HG03460 (cell line): ENCODE results near the gene ERBB3.
"Not testable (repeated sequence)": the region's sequence is repeated elsewhere in the genome, so short reads cannot be mapped to it uniquely, and the experiment has no call there.

Source experiments
- ATAC-seq: cut with Tn5 transposase; IDR thresholded peaks from one replicate; pipeline ENCODE4 v1.9.1; 2021; ENCODE audit not compliant: unreplicated experiment

Gene ERBB3

DNA sequence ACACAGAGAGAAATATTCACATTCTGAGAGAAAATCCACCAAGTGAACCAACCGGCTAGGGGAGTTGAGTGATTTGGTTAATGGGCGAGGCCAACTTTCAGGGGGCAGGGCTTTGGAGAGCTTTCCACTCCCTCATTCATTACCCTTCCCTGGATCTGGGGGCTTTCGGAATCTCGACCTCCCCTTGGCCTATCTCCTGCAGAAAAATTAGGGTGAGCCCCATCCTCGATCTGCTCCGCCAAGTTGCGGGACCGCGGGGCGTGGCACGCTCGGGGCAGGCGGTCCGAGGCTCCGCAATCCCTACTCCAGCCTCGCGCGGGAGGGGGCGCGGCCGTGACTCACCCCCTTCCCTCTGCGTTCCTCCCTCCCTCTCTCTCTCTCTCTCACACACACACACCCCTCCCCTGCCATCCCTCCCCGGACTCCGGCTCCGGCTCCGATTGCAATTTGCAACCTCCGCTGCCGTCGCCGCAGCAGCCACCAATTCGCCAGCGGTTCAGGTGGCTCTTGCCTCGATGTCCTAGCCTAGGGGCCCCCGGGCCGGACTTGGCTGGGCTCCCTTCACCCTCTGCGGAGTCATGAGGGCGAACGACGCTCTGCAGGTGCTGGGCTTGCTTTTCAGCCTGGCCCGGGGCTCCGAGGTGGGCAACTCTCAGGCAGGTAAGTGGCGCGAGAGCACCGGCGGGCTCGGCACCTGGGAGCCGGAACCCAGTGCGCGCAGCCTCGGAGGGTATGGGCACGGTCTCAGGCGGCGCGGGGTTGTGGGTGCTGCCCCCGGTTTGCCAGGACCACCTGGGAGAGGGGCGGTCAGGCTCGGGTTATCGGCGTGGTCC is at the start of gene ERBB3:
Gene ERBB3, plus strand, starts transcription at position 443 of the 833 bp plus-strand sequence. Its CDS starts 136 bp downstream, at position 579.
- ATAC-seq = no peak

DNA sequence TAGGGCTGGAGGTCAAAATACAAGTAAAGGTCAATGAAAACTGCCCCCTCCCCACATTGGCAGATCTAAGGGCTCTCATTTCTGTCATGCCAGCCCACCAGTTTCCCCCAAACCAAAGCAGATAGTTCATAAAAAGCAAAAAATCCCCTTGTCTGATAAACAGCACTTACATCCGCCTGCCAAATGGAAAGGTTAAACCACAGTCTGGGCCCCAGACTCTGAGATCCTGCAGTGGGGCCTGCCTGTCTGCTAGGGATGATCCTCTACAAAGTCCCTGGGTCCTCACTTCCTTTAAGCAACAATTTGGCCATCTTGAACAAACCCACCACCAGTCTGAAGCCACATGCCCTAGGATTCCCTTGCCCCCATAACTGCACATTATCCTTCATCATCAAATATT is 48.0 kb upstream of the ERBB3 start:
- ATAC-seq = no peak

DNA sequence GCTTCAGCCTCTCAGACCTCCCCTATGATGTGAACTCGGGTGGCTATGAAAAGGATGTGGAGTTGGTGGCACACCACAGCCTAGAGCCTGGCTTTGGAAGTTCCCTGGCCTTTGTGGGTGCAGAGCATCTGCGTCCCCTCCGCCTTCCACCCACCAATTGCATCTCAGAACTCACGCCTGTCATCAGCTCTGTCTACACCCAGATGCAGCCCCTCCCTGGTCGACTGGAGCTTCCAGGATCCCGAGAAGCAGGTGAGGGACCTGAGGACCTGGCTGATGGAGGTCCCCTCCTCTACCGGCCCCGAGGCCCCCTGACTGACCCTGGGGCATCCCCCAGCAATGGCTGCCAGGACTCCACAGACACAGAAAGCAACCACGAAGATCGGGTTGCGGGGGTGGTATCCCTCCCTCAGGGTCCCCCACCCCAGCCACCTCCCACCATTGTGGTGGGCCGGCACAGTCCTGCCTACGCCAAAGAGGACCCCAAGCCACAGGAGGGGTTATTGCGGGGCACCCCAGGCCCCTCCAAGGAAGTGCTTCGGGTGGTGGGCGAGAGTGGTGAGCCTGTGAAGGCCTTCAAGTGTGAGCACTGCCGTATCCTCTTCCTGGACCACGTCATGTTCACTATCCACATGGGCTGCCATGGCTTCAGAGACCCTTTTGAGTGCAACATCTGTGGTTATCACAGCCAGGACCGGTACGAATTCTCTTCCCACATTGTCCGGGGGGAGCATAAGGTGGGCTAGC is 45.2 kb upstream of the ERBB3 start:
- no peak for ATAC-seq

DNA sequence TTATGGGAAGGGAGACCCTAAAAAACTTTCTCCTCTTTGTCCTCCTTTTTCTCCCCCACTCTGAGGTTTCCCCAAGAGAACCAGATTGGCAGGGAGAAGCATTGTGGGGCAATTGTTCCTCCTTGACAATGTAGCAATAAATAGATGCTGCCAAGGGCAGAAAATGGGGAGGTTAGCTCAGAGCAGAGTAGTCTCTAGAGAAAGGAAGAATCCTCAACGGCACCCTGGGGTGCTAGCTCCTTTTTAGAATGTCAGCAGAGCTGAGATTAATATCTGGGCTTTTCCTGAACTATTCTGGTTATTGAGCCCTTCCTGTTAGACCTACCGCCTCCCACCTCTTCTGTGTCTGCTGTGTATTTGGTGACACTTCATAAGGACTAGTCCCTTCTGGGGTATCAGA is 42.8 kb upstream of the ERBB3 start:
- ATAC-seq = no peak

DNA sequence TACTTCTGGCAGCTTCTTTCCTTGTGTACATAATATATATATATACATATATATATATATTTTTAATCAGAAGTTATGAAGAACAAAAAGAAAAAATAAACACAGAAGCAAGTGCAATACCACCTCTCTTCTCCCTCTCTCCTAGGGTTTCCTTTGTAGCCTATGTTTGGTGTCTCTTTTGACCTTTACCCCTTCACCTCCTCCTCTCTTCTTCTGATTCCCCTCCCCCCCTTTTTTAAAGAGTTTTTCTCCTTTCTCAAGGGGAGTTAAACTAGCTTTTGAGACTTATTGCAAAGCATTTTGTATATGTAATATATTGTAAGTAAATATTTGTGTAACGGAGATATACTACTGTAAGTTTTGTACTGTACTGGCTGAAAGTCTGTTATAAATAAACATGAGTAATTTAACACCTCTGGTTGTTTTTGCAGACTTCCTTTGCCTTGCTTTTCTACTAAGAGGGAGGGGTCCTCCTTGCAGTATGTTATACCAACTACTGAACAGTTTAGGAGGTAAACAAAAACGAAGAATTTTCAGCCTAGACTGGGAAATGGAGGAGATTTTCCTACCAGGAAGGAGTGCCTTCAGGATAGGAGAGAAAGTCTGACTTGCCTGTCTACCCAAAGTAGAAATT is 41.8 kb upstream of the ERBB3 start:
- ATAC-seq = no peak

DNA sequence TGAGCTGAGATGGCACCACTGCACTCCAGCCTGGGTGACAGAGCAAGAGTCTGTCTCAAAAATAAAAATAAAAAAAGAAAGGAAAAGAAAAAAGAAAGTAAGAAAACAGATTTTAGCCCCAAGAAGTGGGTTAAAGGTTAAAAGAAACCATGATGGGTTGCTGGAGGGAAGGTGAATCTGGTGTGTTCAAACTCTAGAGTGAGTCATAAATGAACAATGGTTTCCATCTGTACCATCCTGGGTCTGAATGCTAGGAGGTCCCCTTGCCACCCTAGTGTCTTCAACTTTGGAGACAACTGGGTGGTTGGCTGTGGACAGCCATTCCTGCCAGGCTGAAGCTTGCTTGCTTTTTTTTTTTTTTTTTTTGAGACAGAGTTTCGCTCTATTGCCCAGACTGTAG is 39.8 kb upstream of the ERBB3 start:
- ATAC-seq = no peak

DNA sequence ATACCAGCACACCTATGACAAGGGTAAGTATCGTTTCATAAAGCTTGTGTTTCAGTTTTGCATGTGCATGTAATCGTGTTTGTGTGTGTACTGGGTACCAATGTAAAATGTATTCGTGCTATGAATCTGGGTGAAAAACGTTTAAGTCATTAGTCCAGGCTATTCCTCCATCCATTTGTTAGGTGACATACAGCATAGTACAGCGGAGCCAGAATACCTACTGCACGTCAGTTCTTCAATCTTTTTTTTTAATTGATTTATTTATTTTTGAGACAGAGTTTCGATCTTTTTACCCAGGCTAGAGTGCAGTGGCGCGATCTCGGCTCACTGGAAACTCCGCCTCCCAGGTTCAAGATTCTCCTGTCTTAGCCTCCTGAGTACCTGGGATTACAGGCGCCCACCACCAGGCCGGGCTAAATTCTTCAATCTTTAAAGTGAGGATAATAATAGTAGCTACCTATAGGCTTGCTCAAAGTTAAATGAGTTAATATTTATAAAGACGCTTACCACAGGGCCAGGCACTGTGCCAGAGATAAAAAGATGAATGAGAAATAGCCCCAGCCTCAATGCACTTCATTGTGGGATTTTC is 38.9 kb upstream of the ERBB3 start:
- no peak for ATAC-seq

DNA sequence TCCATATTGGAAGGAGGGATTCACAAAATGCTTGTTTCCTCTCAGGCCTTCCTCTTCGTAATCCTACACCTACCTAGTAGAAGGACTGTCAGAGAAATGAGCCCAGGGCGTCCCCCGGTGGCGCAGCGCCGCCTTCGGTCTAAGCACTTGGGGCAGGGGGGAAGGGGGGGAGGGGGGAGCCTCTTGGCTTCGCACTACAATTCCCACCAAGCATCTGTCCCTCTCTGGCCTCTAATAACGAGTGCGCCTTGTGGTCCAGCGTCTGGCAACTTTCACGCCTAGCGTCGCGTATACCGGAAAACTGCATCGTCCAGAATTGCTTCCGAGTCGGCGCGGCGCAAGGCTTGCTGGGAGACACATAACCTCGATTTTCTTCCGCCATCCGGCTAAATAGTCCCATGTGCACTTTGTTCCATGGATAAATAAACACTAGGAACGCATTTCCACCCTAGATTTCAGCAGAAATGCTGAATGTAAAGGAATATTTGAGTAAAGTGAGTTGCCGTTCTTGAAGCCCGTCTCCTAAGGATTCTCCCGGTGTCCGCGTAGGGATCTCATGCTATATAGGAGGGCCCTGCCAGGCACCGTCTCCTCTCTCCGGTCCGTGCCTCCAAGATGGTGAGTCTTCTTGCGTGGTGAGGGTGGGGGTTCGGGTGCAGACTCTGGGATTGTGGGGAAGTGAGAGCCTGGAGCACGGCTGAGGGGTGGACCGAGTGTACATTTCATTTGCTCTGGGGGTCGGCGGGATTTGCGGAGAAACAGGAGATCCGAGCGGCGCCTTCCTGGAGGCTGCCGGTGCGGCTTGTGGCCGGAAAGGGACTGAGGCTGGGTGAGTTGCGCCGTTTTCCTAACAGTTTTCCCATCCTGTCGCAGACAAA is 38.2 kb upstream of the ERBB3 start, which contains the start of gene RPS26:
Gene RPS26, plus strand, starts transcription at position 367 of the 878 bp plus-strand sequence. Its CDS starts 249 bp downstream, at position 616.
- ATAC-seq = peak; percentile 94

DNA sequence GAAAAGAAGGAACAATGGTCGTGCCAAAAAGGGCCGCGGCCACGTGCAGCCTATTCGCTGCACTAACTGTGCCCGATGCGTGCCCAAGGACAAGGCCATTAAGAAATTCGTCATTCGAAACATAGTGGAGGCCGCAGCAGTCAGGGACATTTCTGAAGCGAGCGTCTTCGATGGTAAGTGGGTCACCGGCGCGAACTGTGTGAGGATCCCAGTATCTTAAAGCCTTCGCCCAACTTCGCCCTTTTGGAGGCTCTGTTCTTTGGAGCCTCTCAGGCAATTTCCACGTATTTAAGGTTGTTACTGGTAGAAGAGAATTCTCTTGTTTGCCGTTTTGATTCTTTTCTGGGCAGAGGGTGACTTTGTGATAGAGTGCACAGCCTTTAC is 37.5 kb upstream of the ERBB3 start:
- not testable (repeated sequence) for ATAC-seq

DNA sequence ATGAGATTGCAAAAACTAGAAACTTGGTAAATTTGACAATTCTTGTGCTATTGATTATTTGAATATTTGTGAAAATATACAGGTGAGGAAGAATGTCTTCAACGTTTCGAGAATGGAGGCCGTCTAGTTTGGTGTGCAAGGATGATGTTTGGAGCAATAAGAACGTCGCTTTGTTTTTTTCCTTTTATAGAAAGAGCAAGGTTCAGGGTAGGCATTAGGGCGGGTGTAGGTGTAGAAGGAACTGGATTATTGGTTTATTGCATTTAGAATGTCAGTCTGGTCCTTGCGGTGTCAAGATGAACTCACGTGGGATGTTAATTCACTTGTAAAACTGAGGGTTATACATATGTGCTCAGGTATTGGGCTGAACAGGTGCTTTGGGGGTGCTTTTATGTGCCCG is 37.1 kb upstream of the ERBB3 start:
- no peak for ATAC-seq

DNA sequence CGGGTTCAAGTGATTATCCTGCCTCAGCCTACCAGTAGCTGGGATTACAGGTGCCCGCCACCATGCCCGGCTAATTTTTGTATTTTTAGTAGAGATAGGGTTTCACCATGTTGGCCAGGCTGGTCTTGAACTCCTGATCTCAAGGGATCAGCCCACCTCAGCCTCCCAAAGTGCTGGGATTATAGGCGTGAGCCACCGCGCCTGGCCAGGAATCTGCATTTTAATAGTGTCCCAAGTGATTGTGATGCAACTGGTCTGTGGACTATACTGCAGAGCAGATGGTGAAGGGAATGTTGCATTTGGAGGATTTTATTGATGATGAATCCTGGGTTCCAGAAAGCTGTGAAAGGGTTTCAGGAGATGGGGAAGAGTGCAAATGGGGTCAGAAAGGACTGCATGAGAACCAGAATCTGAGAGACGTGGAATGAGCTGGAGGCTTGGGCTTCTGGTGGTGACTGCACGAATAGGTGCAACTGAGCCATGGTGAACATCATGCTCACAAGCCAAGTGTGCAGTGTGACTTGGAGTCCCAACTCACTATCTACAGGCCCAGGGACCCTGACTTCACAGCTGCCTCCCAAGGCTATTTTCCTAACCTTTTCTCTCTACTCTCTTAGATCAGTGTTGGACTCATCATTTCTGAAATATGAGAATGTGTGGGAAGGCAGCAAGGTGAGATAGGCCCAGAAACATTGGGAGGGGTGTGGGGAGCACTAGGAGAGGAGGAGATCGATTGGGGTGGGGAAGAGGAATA is 33.8 kb upstream of the ERBB3 start:
- ATAC-seq = no peak

DNA sequence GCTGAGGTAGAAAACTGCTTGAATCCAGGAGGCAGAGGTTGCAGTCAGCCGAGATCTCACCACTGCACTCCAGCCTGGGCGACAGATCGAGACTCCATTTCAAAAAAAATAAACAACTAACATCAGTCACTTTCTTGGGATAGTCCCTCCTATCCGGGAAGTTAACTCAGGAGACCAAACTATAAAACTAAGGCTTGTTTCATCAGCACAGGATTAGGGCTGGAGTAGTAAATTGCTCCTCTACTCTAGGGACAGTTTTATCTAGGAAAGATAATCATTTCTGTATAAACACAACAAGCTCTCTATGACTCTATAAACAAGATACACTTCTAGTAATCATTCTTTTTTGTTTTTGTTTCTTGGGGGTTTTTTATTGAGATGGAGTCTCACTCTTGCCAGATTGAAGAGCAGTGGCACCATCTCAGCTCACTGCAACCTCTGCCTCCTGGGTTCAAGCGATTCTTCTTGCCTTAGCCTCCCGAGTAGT is 26.5 kb upstream of the ERBB3 start:
- no peak for ATAC-seq

DNA sequence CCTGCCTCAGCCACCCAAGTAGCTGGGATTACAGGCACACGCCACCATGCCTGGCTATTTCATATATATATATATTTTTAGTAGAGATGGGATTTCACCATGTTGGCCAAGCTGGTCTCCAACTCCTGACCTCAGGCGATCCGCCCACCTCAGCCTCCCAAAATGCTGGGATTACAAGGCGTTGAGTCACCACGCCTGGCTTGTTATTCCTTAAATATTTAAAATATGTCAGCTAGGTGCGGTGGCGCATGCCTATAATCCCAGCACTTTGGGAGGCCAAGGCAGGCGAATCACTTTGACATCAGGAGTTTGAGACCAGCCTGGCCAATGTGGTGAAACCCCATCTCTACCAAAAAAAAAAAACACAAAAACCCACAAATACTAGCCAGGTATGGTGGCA is 20.0 kb upstream of the ERBB3 start:
- not testable (repeated sequence) for ATAC-seq

DNA sequence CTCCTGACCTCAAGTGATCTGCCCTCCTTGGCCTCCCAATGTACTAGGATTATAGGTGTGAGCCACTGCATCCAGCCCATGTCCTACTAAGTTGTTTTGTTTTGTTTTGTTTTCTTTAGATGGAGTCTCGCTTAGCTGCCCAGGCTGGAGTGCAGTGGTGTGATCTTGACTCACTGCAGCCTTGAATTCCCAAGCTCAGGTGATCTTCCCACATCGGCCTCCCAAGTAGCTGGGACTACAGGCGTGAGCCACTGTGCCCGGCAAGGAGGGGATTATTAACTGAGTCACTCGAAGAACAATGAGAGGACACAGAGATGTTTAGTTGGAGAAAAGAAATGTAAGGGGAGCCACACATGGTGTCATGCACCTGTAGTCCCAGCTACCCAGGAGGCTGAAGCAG is 18.0 kb upstream of the ERBB3 start:
- ATAC-seq = no peak

DNA sequence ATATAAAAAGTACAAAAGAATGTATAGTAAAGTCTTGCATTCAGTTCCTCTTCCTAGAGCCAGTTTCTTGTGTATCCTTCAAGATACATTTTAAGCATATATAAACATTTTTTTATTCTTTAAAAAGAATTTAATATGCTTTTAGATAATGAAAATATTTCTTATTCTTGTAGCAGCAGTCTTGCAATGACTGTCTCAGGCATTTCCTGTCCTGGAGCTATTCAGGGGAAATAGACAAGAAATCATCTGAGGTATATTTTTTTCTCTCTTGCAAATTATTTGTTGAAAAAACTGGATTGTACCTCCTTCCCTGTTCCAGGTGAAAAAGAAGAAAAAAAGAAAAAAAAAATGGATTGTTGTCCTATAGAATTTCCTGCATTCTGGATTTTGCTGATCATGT is 17.0 kb upstream of the ERBB3 start:
- no peak for ATAC-seq

DNA sequence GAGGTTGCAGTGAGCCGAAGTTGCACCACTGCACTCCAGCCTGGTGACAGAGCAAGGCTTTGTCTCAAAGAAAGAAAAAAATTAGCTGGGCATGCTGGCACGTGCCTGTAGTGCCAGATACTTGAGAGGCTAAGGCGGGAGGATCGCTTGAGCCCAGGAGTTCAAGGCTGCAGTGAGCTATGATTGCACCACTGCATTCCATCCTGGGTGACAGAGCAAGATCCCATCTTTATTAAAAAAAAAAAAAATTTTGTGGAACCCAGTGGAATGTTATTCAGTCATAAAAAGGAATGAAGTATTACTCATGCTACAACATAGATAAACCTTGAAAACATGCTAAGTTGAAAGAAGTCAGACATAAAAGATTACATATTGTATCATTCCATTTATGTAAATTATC is 8.3 kb upstream of the ERBB3 start:
- no peak for ATAC-seq

DNA sequence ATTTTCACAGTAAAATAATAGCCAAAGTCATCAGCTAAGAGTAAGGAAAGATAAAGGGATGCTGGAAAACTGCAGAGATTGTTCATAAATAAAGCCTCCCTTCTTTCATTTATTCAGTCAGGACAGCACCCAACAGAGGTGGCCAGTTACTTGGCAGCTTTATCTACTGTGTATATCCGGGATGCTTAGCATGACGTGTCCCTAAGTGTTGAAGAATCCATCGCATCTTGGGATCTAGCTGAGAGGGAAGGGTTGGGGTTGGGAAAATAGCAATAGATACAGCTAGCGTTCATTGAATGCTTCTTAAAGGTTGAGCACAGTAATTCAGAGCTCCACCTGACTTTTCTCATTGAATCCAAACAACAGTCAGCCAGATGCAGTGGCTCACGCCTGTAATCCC is 5.6 kb upstream of the ERBB3 start:
- no peak for ATAC-seq

DNA sequence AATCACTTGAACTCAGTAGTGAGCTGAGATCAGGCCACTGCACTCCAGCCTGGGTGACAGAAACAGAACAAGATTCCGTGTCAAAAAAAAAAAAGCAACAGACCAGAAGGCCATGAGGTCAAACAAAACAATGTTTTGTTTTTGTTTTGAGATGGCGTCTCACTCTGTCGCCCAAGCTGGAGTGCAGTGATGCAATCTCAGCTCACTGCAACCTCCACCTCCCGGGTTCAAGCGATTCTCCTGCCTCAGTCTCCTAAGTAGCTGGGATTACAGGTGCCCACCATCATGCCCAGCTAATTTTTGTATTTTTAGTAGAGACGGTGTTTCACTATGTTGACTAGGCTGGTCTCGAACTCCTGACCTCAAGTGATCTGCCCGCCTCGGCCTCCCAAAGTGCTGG is 2.0 kb upstream of the ERBB3 start:
- not testable (repeated sequence) for ATAC-seq

DNA sequence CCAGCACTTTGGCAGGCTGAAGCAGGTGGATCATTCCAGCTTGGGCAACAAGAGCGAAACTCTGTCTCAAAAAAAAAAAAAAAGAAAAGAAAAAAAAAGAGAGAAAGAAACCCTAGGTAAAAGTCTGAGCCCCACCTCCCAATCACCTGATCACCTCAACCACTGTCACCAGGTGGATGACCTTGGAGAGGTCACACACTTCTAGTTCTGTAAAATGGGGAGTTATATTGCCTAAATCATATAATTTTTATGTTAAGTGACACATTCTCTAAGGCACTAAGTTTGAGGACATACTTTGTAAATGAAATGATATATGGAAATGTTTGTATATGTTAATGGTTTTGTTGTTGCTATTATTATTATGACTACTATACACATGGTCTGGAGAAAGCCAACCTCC is 1.5 kb upstream of the ERBB3 start:
- no peak for ATAC-seq
